Heart left ventricle (tissue), 16 donors: ENCODE measurements around the gene GOLGA7B. TPM values are rescaled to one million over a fixed set of nuclear protein-coding genes. Genes with fewer than 3 reads are reported as not detected.

Experiments used
- ATAC-seq, 4 donors: fragments of 200-7000 bp; cut with Tn5 transposase; one replicate each; pipeline ENCODE4 v1.9.1; 2020 to 2022; ENCODE audit warnings: moderate library complexity in 4 of 4, mild to moderate bottlenecking in 3 of 4, moderate number of reproducible peaks in 1 of 4
- DNase-seq, 5 donors: peaks; one replicate each; pipeline ENCODE4 v3.0.0-alpha.2; 2020
- H3K27ac ChIP-seq, 12 donors: fragments of 200-600 bp; sonication (generic) in 4 of 12; one replicate each; pipeline versions ENCODE4 v1.5.0 to v1.8.0; 2016 to 2022; ENCODE audit warnings: mild to moderate bottlenecking in 2 of 12
- H3K27me3 ChIP-seq, 9 donors: fragments of 200-600 bp; sonication (generic) in 2 of 9; one replicate each; pipeline versions ENCODE4 v1.5.1 to v1.8.0; 2016 to 2022; ENCODE audit warnings: mild to moderate bottlenecking in 3 of 9
- H3K36me3 ChIP-seq, 9 donors: fragments of 200-600 bp; sonication (generic) in 2 of 9; one replicate each; pipeline versions ENCODE4 v1.5.0 to v1.8.0; 2018 to 2022; ENCODE audit warnings: mild to moderate bottlenecking in 2 of 9
- H3K4me1 ChIP-seq, 12 donors: fragments of 200-600 bp; sonication (generic) in 4 of 12; one replicate each; pipeline versions ENCODE4 v1.5.0 to v1.8.0; 2016 to 2022; ENCODE audit warnings: mild to moderate bottlenecking in 3 of 12
- H3K4me3 ChIP-seq, 12 donors: fragments of 200-600 bp; sonication (generic) in 4 of 12; one replicate each; pipeline versions ENCODE4 v1.5.0 to v1.8.0; 2017 to 2022; ENCODE audit warnings: mild to moderate bottlenecking in 9 of 12, moderate library complexity in 4 of 12
- H3K9me3 ChIP-seq, 12 donors: fragments of 200-600 bp; sonication (generic) in 4 of 12; one replicate each; pipeline versions ENCODE4 v1.5.0 to v1.8.0; 2016 to 2022; ENCODE audit warnings: mild to moderate bottlenecking in 1 of 12
- CTCF ChIP-seq, 12 donors: fragments of 200-600 bp; sonication (generic) in 4 of 12; IDR thresholded peaks; one replicate each; pipeline versions ENCODE4 v1.5.0 to v1.8.0; 2018 to 2022; ENCODE audit warnings: antibody characterized with exemption in 12 of 12, mild to moderate bottlenecking in 5 of 12
- POLR2A ChIP-seq, 2 donors: fragments of 450-650 bp; IDR thresholded peaks; one replicate each; pipeline ENCODE4 v1.6.1; 2017; ENCODE audit warnings: antibody characterized with exemption in 2 of 2, mild to moderate bottlenecking in 2 of 2, moderate library complexity in 2 of 2
- WGBS, 4 donors: extraction: QIAGEN DNeasy Blood & Tissue Kit in 2 of 4; methylation state at CpG; one replicate each; pipeline versions ENCODE4 v1.1.5 to v1.1.7; 2013 to 2018; 5-methylcytosine and 5-hydroxymethylcytosine counted together
- intact Hi-C, 10 donors: fragments of 100-400 bp; cut with DNase I; formaldehyde crosslinking; loops; one replicate each; pipeline versions ENCODE4 v1.11.1 to v1.14.2; 2022
- polyA plus RNA-seq, 2 donors: library from polyadenylated mRNA; stranded (reverse); fragments of 200-250 nt; gene quantifications; one replicate each; pipeline ENCODE4 v1.2.3, GENCODE V29; 2013
- total RNA-seq, 9 donors: library from RNA; depleted of rRNA in 2 of 9; stranded (reverse); fragments of >200 nt in 2 of 9; fragmentation: NEBNext Ultra II Directional in 3 of 9; extraction: Animal tissue kit (Norgen Biotek cat#: 25700) in 3 of 9; gene quantifications; one replicate each; pipeline versions ENCODE4 v1.1.0 to v1.2.4, GENCODE V29; 2016 to 2023
- donor health status: ischemic (EF 13 %, LVEDD 7.1; RV severe dilation, severe dysfunction).
- donor health status: healthy with polysubstance abuse.
- donor health status: DM: no; HTN: yes; CAD: no.
- donor health status: DM: no; HTN: no; CAD: no.
- donor health status: ischemic (EF 25% LVEDD 6.9; RV normal size, moderate dysfunction).
- donor health status: ischemic (EF 25% LVEDD 5.7; RV mildly dilated, moderate dysfunction).
- donor health status: healthy.
- donor health status: DM: yes; HTN: yes; CAD: no.
- donor health status: ischemic (EF 35%, LVEDD 5.7; RV mildly dilated, moderate dysfunction).
- donor health status: nonischemic (EF 11% LVEDD 7.7; RV severe dilation, severe dysfunction).
- donor health status: DM: yes; HTN: yes; CAD: no.
- donor health status: PGD.
- donor health status: ischemic (EF 29% LVEDD 5.4; RV normal size, mild dysfunction).
- donor health status: nonischemic (EF 23%, LVEDD 6.1; RV moderate dilation, normal function).

GOLGA7B gene
- total and polyA plus RNA-seq, 11 donors, result 0.06 to 1.1 (median 0.16) TPM; not detected in 1

DNA sequence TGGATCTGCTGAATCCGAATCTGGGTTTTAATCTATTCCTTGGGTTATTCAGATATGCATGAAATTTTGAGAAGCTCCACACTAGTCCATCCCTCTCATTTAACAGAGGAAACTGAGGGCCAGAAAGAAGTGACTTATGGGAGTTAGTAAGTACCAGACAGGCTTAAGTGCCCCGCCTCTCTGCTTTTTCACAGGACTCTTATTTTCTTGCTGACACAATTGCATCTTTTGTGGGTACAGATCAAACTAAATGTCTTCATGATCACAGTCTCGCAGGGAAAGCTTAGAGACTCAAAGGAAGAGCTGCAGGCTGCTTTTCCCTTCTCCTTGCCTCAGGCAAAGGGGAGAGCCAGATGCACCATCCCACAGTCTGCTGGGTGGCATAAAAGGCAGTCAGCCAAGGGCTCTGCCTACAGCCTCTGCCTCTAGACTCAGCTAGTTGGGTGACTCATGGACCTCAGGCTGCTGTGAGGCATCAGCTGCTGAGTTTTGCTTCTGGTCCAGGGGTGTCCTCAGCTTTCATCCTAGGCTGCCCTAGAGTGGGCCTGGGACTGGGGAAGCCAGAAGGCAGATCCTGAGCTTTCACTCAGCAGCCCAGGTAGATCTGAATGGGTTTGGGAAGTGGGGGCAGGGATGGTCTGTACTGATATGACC lies 11.6 kb downstream of the GOLGA7B start:
- Histone ChIP-seq H3K36me3 (no peaks in the 10 kb centered on the region), H3K9me3 (peaks cover 0 to 3% (median 0%) of the 10 kb centered on the region in 12 donors), H3K27ac (no peak overlapping the region), H3K4me3 (no peak overlapping the region), H3K27me3 (peaks cover 0 to 15% (median 0%) of the 10 kb centered on the region in 9 donors), H3K4me1 (no peaks in the 10 kb centered on the region)
- WGBS, 4 donors, result 63 to 74% (median 73%) methylated on average over 3 of the region's 3 CpGs
- no peak for DNase-seq
- intact Hi-C loops, result loop anchor here in 2 of 10 donors (10.0 kb wide), 2 partner anchors 66 to 96 kb away; no protein-coding TSS in a partner anchor
- peak in 3 of 4 donors; percentile 39 to 62 (median 61) for ATAC-seq
- TF ChIP-seq CTCF (IDR thresholded peaks at IDR 0.05), result no peak
- no peak for TF ChIP-seq POLR2A (IDR thresholded peaks at IDR 0.05)

DNA sequence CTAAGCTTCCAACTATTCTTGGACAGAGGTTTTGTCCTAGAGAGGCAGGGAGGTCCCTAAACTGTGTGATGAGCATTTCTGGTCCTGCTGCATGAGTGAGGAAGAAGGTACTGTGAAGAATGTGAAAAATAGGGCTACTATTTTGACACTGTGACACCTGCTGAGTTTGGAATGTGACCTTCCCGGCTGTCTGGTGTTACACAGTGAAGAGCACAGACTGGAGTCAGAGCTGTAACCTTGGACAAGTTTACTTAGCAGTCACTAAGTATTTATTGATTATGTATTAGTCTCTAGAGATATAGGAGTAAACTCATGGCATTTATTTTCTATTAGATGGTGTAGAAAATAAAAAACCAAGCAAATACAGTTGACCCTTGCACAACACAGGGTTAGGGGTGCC lies 12.3 kb downstream of the GOLGA7B start:
- no peaks in the 10 kb centered on the region for H3K9me3 ChIP-seq
- H3K27me3 ChIP-seq, result peaks cover 0 to 15% (median 0%) of the 10 kb centered on the region in 9 donors
- intact Hi-C loops, result loop anchor here in 2 of 10 donors (10.0 kb wide), 2 partner anchors 67 to 97 kb away; no protein-coding TSS in a partner anchor
- WGBS, 4 donors, result 0 to 21% (median 8%) methylated on average over 1 of the region's 1 CpG
- no peak overlapping the region for H3K4me3 ChIP-seq
- no peaks in the 10 kb centered on the region for H3K4me1 ChIP-seq
- H3K36me3 ChIP-seq, result no peaks in the 10 kb centered on the region
- ATAC-seq, result no peak
- no peak for DNase-seq
- no peak for TF ChIP-seq CTCF (IDR thresholded peaks at IDR 0.05)
- no peak for TF ChIP-seq POLR2A (IDR thresholded peaks at IDR 0.05)
- no peak overlapping the region for H3K27ac ChIP-seq

- WGBS, 4 donors, result 88 to 89% (median 88%) methylated on average over 11 of the region's 11 CpGs
- peaks cover 0 to 4% (median 2%) of the 10 kb centered on the region in 12 donors for H3K4me1 ChIP-seq
- no peaks in the 10 kb centered on the region for H3K9me3 ChIP-seq
- H3K36me3 ChIP-seq, result no peaks in the 10 kb centered on the region
- ATAC-seq (no peak), DNase-seq (no peak)
- intact Hi-C loops, result loop anchor here in 2 of 10 donors (10.0 kb wide), 2 partner anchors 69 to 99 kb away; no protein-coding TSS in a partner anchor
- TF ChIP-seq CTCF (IDR thresholded peaks at IDR 0.05), result no peak
- no peak overlapping the region for H3K4me3 ChIP-seq
- H3K27me3 ChIP-seq, result peaks cover 0 to 10% (median 0%) of the 10 kb centered on the region in 9 donors
- H3K27ac ChIP-seq, result no peak overlapping the region
Measured at GRCh38 chr10:97863808-97864207, 14.2 kb downstream of the GOLGA7B start.

GRCh38 chr10:97865488-97865887 lies 15.8 kb downstream of the GOLGA7B start:
- intact Hi-C loops, result loop anchor here in 2 of 10 donors (10.0 kb wide), 2 partner anchors 71 to 101 kb away; no protein-coding TSS in a partner anchor
- ATAC-seq, result no peak
- TF ChIP-seq POLR2A (IDR thresholded peaks at IDR 0.05), result no peak
- Histone ChIP-seq H3K27ac (no peak overlapping the region), H3K9me3 (no peaks in the 10 kb centered on the region), H3K36me3 (no peaks in the 10 kb centered on the region), H3K4me1 (peaks cover 0 to 15% (median 6%) of the 10 kb centered on the region in 12 donors), H3K27me3 (peaks cover 0 to 10% (median 0%) of the 10 kb centered on the region in 9 donors), H3K4me3 (no peak overlapping the region)
- DNase-seq, result no peak
- WGBS, 4 donors, result 66 to 90% (median 68%) methylated on average over 10 to 18 of the region's 18 CpGs
